NCI-H748 treated with DMSO at 0.1 percent for 48 hours (cell line): ENCODE results near the gene GFRA1.

ENCODE experiments used
- DNase-seq: peaks from one replicate; lab custom pipeline; 2025; lab: John Stamatoyannopoulos, UW

The GFRA1 gene

GRCh38 chr10:116241085-116241484 is 31.9 kb downstream of the GFRA1 start:
- DNase-seq: no peak

DNA sequence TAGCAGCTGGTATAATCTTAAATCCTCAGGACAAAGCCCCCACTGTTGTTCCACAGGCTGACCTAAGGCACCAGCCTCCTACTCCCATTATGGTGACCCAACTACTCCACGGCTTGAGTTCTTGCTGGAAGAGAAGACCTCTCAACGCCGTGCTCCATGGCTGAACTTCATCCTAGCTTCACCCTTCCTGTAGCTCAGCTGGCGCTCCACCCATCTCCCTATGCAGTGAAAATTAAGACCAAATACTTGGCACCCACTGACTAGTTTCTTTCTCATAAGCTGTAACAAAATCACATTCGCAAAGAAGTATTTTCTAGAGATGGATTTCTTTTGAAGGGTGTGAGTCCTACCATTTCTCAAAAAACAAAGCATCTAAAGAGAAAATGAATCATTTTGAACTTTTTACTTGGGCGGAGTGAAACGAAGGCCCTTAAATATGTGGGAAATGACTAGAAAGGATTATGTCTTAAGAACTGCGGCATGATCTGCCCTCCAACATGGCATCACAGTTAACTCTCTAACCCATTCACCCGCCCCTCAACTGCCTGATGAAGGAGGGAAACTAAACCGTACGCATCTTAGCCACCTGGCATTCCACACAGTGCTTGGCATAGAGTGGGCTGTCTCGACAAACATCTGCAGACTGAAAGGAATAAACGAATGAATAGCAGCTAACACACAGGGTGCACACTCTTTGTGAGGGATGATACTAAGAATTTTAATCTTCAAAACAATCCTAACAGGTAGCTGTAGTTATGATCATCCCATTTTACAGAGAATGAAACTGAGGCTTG is 32.7 kb downstream of the GFRA1 start:
- no peak for DNase-seq

DNA sequence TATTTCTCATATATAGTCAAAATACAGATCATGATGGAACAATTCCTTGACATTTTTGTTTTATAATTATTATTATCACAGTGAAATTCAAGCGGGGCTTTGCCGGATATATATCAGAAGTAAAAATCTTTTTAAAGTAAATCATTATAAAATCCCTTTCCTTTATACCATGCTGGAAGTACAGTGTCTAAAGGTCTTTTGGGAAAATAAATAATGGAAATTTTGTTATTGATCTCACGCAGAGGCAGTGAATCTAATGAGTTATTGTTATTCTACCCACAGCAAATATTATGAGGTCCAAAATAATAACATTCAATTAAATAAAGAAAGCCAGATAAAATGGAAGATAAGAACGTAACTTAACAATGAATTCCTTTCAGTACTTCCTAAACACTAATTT is 33.8 kb downstream of the GFRA1 start:
- no peak for DNase-seq

GRCh38 chr10:116237970-116238369 is 35.0 kb downstream of the GFRA1 start:
- no peak for DNase-seq

- no peak for DNase-seq
Measured at GRCh38 chr10:116237260-116237659, 35.7 kb downstream of the GFRA1 start.

- no peak for DNase-seq
Measured at GRCh38 chr10:116233230-116233629, 39.8 kb downstream of the GFRA1 start.

GRCh38 chr10:116232613-116233012 is 40.4 kb downstream of the GFRA1 start:
- no peak for DNase-seq

- no peak for DNase-seq
Measured at GRCh38 chr10:116226766-116227165, 46.2 kb downstream of the GFRA1 start.

- DNase-seq: no peak
Measured at GRCh38 chr10:116226053-116226452, 47.0 kb downstream of the GFRA1 start.

DNA sequence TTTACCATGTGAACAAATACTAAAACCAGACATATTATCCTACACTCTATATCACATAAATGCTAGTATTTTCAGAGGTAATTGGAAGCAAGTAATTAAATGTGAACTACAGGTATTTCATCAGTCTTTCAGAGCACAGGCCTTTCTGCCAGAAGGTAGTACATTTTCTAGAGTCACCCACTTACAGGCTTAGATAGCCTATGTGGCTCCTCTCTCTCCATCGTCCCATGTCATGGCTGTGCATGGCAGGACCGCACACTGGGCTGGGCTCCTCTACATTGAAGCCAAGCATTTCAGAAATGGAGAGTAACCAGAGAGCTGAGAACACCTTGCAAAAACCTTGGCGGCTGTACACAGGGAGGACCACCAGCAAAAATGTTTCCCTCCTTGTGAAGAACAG is 49.7 kb downstream of the GFRA1 start:
- DNase-seq: no peak

DNA sequence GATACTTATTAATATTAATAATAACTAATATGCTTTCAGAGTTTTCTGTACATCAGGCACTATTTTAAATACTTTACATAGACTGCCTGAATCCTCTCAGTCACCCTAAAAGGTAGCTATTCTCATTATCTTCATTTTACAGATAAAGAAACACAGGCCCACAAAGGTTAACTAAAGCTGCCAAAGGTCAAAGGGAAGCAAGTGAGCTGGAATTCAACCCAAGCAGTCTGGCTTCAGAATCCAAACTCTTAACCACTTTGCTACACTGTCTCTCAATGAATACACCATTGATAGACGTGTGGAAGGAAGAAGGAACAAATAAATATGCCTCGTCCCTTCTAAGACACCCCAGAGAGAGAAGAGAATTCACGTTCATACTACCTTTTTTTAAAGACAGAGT is 52.0 kb downstream of the GFRA1 start:
- DNase-seq: no peak

DNA sequence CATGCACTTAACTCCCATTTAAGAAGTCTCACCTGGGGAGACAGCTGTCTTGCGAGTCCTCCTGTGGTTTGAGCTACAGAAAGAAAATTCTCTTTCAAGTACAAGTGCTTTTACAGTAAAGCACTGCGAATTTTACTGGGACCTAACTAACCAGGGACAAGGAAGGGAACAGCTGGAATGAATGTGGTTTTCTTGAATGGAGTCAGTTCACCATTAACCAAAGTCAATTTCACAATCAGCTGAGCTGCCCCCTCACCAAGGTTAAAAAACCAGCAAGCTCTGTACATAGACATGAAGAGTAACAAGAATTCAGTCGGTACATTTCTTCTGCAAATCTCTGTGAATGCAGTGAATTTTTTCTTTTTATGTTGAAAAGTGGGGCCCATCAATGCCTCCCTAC is 56.3 kb downstream of the GFRA1 start:
- no peak for DNase-seq

- no peak for DNase-seq
Measured at GRCh38 chr10:116215651-116216050, 57.4 kb downstream of the GFRA1 start.

GRCh38 chr10:116211682-116212081 is 61.3 kb downstream of the GFRA1 start:
- no peak for DNase-seq

- DNase-seq: no peak
Measured at GRCh38 chr10:116210588-116211346, 62.2 kb downstream of the GFRA1 start.

DNA sequence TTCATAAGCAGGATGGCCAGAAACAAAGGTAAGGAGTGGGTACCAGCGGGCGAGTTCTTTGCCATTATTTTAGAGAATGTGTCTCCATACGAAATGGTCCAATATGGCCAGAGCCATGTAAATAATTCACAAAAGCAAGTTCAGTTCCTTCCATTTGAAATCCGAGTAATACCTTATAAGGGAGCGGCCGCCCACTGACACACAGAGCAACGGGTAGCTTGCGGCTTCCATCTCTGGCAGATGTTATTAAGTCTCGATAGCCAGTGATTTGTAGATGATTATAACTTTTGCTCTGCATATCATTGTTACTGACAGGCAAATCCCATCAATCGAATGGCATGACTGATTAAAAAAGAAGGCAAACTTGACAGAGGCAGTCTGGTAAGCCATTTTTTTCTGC is 63.2 kb downstream of the GFRA1 start:
- DNase-seq: no peak

DNA sequence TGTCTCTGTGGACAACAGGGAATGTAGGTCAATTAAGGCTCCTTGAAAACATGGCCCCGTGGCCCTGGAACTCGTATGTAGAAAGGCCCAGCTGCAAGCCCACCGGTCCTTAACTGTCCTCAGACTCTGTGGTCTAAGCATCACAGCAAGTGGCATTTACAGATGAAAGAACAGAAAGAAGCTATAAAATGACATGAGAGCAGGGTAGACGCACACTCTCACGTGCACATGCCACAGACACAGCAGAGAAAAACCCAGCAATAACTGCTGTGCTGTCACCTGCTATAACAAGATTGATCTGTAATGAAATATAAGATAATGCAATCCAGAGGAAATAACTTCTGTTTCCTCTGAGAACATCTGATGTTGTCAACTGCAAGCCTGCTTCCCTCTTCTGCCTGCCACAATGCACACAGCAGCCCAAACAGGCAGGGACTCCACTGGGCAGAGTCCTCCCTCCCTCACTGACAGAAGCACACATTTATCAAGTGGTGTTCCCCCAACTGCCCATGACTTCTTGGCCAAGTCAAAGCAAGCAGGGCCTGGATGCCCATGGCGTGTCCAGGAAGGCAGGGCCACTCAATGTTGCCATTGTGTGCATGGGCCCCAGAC is 63.9 kb downstream of the GFRA1 start:
- no peak for DNase-seq

DNA sequence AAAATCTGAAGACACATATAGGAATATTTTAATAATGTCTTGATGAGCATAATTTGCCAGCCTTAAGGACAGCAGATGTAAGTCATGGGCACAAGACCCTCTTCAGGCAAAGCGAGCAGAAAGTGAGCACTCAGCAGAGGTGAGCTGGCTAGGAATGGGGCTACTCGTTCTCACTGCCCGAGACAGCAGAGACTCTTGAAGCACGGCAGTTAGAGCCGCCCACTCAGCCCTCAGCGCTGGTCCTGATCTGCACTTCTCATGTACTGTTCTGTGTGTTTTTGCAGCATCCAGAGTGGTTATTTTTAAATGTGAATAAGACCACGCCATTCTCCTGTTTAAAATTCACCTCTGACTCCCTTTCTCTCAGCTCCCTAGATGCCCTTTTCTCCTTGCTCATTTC is 65.3 kb downstream of the GFRA1 start:
- DNase-seq: no peak

DNA sequence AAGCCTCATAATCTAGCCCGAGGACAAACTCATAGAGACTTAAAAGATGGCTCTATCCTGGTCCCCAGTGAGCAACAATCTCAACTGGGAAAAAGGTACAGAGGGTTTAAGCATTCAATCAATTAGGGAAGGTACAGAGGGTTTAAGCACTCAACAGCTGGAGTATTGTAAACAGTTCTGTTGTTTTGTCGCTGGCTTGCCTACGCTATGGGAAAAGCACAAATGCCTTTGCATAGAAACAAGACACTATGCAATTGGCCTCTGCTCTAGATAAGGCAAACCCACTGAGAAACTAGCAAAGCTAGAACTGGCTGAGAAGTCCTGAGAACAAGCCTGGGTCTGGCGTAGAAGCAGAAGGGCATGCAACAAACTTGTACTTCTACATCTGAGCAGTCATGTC is 69.3 kb downstream of the GFRA1 start:
- DNase-seq: no peak

- DNase-seq: no peak
Measured at GRCh38 chr10:116201670-116202430, 71.2 kb downstream of the GFRA1 start.

DNA sequence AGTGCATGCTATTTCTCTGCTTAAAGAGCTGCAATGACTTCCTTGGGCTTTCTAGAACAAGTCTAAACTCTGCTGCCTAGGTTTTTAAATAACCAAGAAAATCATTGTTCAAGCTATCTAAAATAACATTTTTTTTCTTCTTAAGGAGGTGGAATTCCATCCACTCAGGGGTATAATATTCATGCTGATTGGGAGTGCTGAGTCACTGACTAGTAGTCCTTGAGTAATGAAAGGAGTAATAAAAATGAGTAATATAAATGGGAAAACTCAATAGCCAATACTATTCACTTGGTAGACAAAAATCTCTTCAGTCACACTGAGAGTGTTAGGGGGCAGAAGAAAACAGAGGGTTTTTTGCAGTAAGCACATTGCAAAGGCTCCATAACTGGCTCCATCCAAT is 72.0 kb downstream of the GFRA1 start:
- no peak for DNase-seq

DNA sequence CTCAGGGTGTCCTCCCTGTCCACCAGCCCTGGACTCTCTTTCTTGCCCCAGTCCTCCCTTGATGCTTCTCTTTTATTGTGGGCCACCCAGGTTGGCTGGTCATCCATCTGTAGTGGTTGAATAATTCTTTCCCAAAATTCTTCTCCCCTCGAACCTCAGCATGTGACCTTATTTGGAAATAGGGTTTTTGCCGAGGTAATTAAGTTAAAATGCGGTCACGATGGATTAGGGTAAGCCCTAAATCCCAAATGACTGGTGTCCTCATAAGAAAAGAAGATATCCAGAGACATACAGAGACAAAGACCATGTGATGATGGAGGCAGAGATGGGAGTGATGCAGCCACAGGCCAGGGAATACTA is 74.3 kb downstream of the GFRA1 start:
- no peak for DNase-seq
